Memory B cell (primary cell): Measurements from ENCODE around the gene MRPL1.

Experiments used
- ATAC-seq: fragments of 150-1000 bp; cut with Tn5 transposase; 2 replicates; pipeline ENCODE4 v1.10.0; 2021; ENCODE audit warnings: low read depth, mild to moderate bottlenecking, moderate library complexity
- DNase-seq, 2 donors: peaks; one replicate each; pipeline ENCODE4 v3.0.0; 2022; ENCODE audit warnings: low spot score in 2 of 2
- H3K27ac Mint-ChIP-seq: one replicate; pipeline ENCODE4 v1.8.0; 2022; ENCODE audit warnings: mild to moderate bottlenecking, moderate library complexity, mixed read lengths
- H3K27me3 Mint-ChIP-seq: one replicate; pipeline ENCODE4 v1.8.0; 2022; ENCODE audit warnings: mixed read lengths
- H3K36me3 Mint-ChIP-seq: one replicate; pipeline ENCODE4 v1.8.0; 2022; ENCODE audit warnings: mild to moderate bottlenecking, mixed read lengths
- H3K4me1 Mint-ChIP-seq: one replicate; pipeline ENCODE4 v1.8.0; 2022; ENCODE audit warnings: mixed read lengths
- H3K4me3 Mint-ChIP-seq: one replicate; pipeline ENCODE4 v1.8.0; 2022; ENCODE audit warnings: mild to moderate bottlenecking, moderate library complexity, mixed read lengths
- H3K9me3 Mint-ChIP-seq: one replicate; pipeline ENCODE4 v1.8.0; 2022; ENCODE audit warnings: mixed read lengths

The MRPL1 gene

GRCh38 chr4:77994194-77994721 lies 131.6 kb downstream of the MRPL1 start:
- H3K9me3 Mint-ChIP-seq: no peaks in the 10 kb centered on the region
- ATAC-seq (peak; percentile 62), DNase-seq (peak in 1 of 2 donors; percentile 5)
- H3K4me3 Mint-ChIP-seq: no peak overlapping the region
- H3K4me1 Mint-ChIP-seq: no peaks in the 10 kb centered on the region
- H3K27me3 Mint-ChIP-seq: peaks cover 6% of the 10 kb centered on the region
- H3K36me3 Mint-ChIP-seq: no peaks in the 10 kb centered on the region
- H3K27ac Mint-ChIP-seq: no peak overlapping the region

- ATAC-seq: no peak
- H3K36me3 Mint-ChIP-seq: no peaks in the 10 kb centered on the region
- no peak overlapping the region for H3K27ac Mint-ChIP-seq
- no peaks in the 10 kb centered on the region for H3K9me3 Mint-ChIP-seq
- no peak for DNase-seq
- H3K27me3 Mint-ChIP-seq: peaks cover 8% of the 10 kb centered on the region
- no peaks in the 10 kb centered on the region for H3K4me1 Mint-ChIP-seq
- no peak overlapping the region for H3K4me3 Mint-ChIP-seq
Measured at GRCh38 chr4:77996076-77996475, 133.4 kb downstream of the MRPL1 start.

GRCh38 chr4:78001531-78001930 lies 138.9 kb downstream of the MRPL1 start:
- H3K27ac Mint-ChIP-seq: no peak overlapping the region
- no peak for DNase-seq
- no peaks in the 10 kb centered on the region for H3K9me3 Mint-ChIP-seq
- no peaks in the 10 kb centered on the region for H3K36me3 Mint-ChIP-seq
- H3K4me1 Mint-ChIP-seq: no peaks in the 10 kb centered on the region
- H3K4me3 Mint-ChIP-seq: no peak overlapping the region
- ATAC-seq: no peak
- H3K27me3 Mint-ChIP-seq: peaks cover 6% of the 10 kb centered on the region

GRCh38 chr4:78002260-78002659 lies 139.6 kb downstream of the MRPL1 start:
- Mint-ChIP-seq H3K4me1 (no peaks in the 10 kb centered on the region), H3K27me3 (peaks cover 6% of the 10 kb centered on the region), H3K9me3 (no peaks in the 10 kb centered on the region), H3K4me3 (no peak overlapping the region), H3K27ac (no peak overlapping the region), H3K36me3 (no peaks in the 10 kb centered on the region)
- ATAC-seq: no peak
- DNase-seq: no peak
